ENCODE results near the gene C17orf107.
"Not testable (repeated sequence)": the region's sequence is repeated elsewhere in the genome, so short reads cannot be mapped to it uniquely, and the experiment has no call there.

C17orf107 gene

DNA sequence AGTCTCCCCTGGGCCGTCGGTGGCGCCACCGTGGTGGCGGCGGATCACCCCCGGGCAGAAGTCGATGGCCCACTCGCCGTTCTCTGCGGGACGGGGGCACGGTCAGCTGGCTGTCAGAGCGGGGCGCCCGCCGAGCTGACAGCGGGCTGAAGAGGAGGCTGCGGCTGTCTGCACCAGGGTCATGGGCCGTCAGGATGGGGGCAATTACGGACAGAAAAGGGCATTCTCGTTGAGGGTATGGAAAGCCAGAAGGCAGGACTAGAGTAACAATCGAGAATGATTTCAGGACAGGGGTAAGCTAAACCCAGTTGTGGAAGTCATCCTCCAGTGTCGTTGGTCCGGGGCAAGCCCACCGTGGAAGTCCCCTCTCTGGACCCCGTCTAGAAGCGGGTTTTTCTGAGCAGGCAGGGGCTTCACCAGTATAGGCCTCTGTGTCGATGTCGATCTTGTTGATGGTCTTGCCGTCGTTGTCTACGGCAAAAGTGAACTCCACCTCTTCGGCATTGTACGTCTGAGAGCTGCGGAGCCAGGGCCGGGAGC lies 1.8 kb downstream of the C17orf107 start:
- DNase-seq (ENCODE audit: low spot score) = no peak

DNA sequence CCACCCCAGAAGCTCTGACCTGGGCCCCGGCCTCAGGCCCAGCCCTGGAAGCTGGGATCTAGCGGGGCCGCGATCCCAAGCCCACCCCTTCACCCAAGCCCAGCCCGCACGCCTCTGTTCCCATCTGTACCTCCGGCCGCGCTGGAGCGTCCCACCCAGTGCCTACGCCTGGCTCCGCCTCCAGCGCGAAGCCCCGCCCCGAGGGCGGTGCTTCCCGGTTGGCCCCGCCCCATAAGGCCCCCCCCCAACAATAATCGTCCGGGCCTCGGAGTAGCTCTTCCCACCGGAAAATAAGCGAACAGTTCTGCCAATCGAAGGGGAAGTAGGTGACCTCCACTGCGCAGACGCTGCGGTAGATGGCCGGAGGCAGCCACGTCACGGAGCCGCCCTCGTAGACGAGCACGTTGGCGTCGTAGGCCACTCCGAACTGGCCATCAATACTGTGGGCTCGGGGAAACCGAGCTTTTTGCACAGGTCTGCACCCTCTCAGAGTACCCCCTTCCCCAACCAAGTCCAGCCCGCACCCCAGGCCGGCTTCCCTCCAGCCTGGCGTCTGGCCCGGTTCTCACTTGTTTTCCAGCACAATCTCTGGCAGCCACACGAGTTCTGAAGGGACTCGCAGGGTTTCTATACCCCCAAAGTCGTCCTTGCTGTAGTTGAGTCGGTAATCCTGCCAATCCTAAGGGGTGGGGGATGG lies 2.5 kb downstream of the C17orf107 start:
- DNase-seq (ENCODE audit: low spot score) = no peak

DNA sequence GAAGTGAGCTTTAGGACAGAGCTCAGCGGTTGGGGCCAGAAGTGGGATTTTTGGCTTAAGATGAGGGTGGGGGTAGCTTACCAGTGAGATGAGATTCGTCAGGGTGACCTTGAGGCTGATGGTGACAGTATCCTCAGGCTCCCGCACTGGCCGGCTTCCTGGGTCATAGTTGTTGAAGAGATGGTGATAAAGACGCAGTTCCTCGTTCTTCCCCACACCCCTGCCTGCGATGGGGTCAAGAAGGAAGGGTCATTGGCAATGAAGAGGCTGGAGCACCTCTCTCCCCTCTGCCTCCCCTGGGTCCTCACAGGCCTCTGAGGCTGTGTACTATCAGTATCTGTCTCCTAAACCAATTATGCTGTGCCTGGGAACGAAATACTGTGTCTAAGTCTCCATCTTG lies 3.2 kb downstream of the C17orf107 start:
- DNase-seq (ENCODE audit: low spot score) = no peak

DNA sequence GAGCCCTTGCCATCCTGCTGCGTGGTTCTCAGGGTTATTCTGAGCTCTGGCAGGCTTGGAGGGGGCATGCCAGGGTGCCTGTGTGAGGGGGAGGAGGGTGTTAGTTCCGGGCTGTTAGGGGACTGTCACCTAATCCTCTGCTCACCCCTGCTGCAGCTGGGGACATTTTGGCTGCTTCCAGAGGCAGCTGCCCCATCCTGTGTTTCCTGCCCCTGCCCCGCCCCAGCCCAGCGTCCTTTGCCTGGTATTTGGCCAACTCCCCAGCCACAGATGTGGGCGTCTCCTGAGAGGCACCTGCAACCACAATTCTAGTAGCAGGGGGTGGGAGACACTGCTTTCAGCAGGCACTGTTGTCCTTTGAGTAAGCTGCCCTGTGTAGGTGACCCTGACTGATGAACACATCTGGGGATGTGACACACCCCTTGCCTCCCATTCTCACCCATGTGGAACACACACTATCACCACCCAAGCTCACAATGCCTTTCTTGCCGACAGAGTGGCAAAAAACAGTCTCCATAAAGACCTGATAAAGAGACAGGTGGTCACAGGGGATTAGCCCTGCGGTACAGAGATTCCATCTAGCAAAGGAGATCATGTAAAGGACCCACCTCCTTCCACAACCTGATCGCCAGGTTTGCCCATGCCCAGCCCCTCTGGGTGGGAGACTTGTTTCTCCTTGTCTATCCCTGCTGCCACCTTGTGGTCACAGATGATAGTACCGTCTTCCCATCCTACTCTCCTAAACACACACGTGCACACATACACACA lies 3.9 kb downstream of the C17orf107 start, which contains the start of gene CHRNE:
Gene CHRNE (minus strand): TSS at position 48 of the 768 bp plus-strand sequence. CDS start 35 bp downstream, at position 13.
- DNase-seq (ENCODE audit: low spot score) = peak; percentile 53

DNA sequence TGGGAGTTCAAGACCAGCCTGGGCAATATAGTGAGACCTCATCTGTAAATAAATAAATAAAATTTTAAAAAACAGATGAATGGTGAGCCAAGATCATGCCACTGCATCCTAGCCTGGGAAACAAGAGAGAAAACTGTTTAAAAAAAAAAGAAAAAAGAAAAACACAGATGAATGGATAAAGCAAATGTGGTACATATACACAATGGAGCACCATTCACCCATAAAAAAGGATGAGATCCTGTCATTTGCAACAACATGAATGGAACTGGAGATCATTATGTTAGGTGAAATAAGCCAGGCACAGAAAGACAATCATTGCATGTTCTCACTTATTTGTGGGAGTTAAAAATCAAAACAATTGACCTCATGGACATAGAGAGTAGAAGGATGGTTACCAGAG lies 7.3 kb downstream of the C17orf107 start:
- DNase-seq (ENCODE audit: low spot score) = not testable (repeated sequence)

DNA sequence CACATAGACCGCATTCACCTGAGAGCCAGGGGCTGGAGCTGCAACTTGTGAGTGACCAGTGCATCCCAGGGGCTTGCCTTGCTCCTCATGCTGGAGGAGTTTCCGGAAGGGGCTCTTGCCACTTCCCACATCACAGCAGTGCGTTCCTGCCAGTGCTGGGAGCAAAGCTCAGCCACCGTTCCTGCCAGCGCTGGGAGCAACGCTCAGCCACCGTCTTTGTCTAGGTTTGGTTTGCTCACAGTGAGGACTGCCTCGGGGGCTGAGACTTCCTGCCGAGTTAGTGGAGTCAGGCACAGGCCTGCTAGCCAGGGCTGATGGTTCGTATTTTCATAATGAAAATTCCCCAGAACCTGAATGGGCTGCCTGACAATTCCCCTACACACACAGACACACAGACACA lies 9.0 kb downstream of the C17orf107 start:
- no peak for DNase-seq (ENCODE audit: low spot score)

DNA sequence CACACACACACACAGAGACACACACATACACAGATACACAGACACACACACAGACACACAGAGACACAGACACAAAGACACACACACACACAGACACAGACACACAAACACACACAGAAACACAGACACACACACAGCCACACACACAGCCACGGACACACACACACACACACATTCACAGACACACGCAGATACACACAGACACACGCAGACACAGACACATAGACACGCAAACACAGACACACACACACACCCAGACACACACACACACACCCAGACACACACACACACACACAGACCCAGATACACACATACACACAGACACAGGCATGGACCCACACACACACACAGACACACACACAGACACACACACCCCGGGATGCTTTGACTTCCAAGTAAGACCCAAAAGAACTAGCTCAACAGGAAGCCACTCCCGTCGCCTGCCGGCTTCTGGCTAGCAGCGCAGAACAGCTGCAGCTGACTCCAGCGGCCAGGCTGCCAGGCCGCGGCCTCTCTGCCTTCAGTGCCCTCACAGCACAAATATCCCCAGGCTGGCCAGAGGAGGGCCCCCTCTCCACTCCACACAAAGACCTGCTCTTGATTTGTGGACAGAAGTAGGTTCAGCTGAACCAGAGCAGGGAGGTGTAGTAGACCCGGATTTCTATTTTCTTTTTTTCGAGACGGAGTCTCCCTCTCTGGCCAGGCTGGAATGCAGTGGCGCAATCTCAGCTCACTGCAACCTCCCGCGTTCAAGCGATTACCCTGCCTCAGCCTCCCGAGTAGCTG lies 9.6 kb downstream of the C17orf107 start:
- DNase-seq (ENCODE audit: low spot score) = peak; percentile 96

DNA sequence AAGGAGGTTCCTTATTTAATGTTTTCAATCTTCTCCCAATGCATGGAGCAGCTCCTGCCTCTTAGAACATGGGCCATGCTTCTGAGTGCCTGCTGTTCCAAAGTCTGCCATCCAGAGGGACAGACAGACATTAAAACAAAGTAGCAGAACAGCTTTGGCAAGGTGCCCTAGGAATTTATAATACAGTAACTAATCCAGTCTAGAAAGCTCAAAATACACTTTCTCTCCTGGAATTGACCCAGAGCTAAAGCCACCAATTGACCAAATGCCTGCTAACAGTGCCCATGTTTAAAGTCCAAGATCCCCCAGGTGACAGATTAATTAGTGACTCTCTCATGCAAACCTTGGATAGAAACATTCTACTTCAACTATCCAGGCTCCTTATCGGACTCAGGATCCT lies 14.7 kb downstream of the C17orf107 start:
- DNase-seq (ENCODE audit: low spot score) = no peak

DNA sequence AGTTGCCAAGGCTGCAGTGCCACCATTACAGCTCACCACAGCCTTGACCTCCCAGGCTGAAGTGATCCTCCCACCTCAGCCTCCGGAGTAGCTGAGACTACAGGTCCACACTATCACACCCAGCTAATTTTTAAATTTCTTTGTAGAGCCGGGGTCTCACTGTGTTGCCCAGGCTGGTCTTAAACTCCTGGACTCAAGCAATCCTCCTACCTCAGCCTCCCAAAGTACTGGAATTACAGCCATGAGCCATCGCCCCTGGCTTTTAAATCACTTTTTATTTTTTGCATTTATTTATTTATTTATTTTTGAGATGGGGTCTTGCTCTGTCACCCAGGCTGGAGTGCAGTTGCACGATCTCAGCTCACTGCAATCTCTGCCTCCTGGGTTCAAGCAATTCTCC lies 15.2 kb downstream of the C17orf107 start:
- DNase-seq (ENCODE audit: low spot score) = not testable (repeated sequence)

DNA sequence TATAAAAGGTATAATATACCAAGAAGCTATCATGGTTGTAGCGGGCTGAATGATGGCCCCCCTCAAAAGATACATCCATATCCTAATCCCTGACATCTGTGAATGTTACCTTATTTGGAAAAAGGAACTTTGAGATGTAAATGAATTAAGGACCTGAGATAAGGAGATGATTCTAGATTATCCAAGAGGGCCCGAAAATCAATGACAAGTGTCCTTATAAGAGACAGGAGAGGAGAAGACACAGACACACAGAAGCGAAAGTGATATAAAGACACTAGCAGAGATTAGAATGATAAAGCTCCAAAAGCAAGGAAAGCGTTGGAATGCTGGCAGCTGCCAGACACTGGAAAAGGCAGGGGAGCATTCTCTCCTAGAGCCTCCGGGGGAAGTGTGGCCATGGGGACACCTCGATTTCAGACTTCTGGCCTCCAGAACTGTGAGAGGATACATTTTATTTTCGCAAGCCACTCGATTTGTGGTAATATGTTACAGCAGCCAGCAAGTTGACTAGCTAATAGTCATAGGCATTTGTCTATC lies 20.2 kb downstream of the C17orf107 start:
- DNase-seq (ENCODE audit: low spot score) = no peak

DNA sequence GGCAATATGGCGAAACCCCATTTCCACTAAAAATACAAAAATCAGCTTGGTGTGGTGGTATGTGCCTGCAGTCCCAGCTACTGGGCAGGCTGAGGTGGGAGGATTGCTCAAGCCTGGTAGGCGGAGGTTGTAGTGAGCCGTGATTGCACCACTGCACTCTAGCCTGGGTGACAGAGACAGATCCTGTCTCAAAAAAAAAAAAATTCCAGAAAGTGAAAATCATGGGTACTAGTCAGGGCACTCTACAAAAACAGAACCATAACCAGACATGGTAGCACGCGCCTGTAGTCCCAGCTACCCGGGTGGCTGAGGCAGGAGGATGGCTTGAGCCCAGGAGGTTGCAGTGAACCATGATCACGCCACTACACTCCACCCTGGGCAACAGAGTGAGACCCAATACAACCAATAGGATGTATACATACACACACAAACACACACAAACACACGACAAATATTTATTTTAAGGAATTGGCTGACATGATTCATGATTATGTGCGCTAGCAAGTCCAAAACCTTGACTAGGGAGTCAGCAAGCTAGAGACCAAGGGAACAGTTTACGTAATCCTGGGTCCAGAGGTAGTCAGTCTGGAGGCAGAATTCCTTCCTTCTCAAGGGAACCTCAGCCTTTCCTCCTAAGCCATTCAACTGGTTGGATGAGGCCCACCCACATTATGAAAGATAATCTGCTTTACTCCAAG lies 21.2 kb downstream of the C17orf107 start:
- no peak for DNase-seq (ENCODE audit: low spot score)

DNA sequence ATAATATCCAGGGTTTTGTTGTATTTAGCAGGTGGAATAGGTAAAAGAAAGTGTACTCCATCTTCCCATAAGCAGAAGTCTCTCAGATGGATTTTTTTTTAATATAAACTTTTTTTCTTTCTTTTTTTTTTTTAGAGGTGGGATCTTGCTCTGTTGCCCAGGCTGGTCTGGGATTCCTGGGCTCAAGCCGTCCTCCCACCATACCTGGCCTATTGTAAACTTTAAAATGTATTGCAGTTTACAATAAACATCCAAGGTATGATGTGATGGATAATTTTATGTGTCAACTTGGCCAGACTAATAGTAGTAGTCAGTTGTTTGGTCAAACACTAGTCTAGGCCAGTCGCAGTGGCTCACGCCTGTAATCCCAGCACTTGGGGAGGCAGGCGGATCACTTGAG lies 22.0 kb downstream of the C17orf107 start:
- no peak for DNase-seq (ENCODE audit: low spot score)

DNA sequence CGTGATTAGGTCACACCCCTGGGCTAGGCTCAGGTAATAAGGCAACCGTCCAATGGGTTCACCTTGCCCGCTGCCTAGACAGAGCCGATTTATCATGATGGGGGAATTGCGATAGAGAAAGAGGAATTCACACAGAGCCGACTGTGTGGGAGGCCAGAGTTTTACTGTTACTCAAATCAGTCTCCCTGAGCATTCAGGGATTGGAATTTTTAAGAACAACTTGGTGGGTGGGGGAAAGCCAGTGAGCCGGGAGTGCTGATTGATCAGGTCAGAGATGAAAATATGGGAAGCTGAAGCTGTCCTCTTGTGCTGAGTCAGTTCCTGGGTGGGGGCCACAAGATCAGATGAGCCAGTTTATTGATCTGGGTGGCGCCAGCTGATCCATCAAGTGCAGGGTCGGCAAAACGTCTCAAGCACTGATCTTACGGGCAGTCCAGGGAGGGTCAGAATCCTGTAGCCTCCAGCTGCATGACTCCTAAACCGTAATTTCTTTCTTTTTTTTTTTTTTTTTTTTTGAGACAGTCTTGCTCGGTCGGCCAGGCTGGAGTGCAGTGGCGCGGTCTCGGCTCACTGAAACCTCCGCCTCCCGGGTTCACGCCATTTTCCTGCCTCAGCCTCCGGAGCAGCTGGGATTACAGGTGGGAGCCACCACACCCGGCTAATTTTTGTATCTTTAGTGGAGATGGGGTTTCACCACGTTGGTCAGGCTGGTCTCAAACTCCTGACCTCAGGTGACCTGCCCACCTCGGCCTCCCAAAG lies 27.4 kb downstream of the C17orf107 start:
- not testable (repeated sequence) for DNase-seq (ENCODE audit: low spot score)

DNA sequence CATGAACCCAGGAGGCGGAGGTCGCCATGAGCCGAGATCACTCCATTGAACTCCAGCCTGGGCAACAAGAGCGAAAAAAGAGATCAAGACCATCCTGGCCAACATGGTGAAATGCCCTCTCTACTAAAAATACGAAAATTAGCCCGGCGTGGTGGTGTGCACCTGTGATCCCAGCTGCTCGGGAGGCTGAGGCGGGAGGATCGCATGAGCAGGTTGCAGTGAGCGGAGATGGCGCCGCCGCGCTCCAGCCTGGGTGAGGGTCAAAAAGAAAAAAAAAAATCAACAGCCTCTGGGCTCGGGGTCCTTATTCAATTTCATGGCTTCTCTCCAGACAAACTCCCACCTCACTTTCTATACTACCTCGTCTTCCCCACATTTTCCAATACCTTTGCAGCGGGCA lies 29.5 kb downstream of the C17orf107 start:
- DNase-seq (ENCODE audit: low spot score) = no peak

DNA sequence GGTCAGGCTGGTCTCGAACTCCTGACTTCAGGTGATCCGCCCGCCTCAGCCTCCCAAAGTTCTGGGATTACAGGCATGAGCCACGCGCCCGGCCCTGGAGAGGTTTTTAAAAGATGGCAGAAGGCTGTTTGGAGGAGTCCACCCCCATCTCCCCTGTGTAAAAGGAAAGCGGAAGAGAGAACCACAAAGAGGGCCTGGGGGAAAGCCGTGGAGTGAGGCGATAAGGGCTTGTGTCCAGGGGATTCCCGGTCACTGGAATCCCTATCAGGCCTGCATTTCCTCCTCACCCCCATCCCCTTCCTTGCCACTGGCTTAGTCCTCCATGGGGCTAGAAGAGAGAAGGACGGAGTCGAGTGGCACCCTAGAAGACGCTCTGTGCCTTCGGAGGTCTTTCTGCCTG lies 32.6 kb downstream of the C17orf107 start, which contains the start of gene GP1BA:
Gene GP1BA (plus strand): TSS at position 315 of the 400 bp plus-strand sequence. CDS start 328 bp downstream, outside the sequence.
- DNase-seq (ENCODE audit: low spot score) = no peak

DNA sequence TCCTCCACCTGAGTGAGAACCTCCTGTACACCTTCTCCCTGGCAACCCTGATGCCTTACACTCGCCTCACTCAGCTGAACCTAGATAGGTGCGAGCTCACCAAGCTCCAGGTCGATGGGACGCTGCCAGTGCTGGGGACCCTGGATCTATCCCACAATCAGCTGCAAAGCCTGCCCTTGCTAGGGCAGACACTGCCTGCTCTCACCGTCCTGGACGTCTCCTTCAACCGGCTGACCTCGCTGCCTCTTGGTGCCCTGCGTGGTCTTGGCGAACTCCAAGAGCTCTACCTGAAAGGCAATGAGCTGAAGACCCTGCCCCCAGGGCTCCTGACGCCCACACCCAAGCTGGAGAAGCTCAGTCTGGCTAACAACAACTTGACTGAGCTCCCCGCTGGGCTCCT lies 33.4 kb downstream of the C17orf107 start:
- no peak for DNase-seq (ENCODE audit: low spot score)

DNA sequence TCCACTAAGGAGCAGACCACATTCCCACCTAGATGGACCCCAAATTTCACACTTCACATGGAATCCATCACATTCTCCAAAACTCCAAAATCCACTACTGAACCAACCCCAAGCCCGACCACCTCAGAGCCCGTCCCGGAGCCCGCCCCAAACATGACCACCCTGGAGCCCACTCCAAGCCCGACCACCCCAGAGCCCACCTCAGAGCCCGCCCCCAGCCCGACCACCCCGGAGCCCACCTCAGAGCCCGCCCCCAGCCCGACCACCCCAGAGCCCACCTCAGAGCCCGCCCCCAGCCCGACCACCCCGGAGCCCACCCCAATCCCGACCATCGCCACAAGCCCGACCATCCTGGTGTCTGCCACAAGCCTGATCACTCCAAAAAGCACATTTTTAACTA lies 34.3 kb downstream of the C17orf107 start:
- DNase-seq (ENCODE audit: low spot score) = no peak

DNA sequence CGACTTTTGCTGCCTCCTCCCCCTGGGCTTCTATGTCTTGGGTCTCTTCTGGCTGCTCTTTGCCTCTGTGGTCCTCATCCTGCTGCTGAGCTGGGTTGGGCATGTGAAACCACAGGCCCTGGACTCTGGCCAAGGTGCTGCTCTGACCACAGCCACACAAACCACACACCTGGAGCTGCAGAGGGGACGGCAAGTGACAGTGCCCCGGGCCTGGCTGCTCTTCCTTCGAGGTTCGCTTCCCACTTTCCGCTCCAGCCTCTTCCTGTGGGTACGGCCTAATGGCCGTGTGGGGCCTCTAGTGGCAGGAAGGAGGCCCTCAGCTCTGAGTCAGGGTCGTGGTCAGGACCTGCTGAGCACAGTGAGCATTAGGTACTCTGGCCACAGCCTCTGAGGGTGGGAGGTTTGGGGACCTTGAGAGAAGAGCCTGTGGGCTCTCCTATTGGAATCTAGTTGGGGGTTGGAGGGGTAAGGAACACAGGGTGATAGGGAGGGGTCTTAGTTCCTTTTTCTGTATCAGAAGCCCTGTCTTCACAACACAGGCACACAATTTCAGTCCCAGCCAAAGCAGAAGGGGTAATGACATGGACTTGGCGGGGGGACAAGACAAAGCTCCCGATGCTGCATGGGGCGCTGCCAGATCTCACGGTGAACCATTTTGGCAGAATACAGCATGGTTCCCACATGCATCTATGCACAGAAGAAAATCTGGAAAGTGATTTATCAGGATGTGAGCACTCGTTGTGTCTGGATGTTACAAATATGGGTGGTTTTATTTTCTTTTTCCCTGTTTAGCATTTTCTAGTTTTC lies 35.0 kb downstream of the C17orf107 start:
- DNase-seq (ENCODE audit: low spot score) = peak; percentile 40

DNA sequence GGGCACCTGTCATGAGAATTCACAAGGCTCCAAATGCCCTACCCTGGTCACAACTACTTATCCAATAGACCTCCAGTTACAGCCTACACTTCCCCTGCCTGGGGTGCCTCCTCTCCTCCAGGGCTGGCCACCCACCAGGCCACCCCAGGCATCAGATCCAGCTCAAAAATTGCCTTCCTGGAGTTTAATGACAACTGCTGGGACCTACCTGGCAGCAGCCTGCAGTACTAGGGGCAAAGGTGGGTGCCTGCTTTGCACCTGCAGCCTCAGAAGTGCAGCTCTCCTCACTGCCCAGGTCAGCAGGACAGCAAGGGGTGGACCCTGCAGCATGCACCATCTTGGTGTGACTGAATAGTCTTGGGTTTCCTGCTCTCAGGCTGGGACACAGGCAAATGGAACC lies 36.3 kb downstream of the C17orf107 start:
- no peak for DNase-seq (ENCODE audit: low spot score)

DNA sequence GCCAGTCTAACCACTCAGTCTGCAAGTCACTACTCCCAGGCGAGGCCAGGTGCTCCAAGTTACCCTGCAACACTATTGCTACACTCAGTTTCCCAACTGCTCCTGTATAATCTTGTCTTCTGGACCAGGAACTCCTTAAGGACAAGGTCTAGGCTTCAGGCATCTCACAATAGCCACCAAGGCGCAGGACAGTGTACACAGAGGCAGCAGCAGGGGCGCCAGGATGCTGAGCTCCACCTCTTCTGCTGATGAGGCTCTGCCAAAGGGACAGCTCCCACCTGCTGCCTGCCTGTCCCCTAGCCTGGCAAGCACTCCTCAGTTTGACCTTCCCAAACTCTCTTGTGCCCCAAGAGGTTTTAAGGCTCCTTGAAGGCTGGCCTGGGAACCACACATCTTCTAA lies 37.1 kb downstream of the C17orf107 start:
- no peak for DNase-seq (ENCODE audit: low spot score)

Measured in AG20443 (cell line).